ENCODE data around the gene STARD9. TPM values are rescaled to one million over a fixed set of nuclear protein-coding genes. Genes with fewer than 3 reads are reported as not detected.

Gene STARD9
- polyA plus RNA-seq, 1 of the 3 experiments (the other 2 are of a cell fraction), result 2.1 TPM

DNA sequence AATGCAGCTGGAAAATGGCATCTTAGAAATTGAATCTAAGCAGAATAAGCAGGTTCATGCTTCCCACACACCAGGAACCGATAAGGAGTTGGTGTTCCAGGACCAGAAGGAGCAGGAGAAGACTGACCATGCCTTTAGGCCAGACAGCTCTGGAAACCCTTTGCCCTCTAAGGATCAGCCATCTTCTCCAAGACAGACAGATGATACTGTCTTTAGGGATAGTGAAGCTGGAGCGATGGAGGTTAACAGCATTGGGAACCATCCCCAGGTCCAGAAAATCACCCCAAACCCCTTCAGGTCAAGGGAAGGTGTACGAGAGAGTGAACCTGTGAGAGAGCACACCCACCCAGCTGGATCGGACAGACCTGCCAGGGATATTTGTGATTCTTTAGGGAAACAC is 112.3 kb downstream of the STARD9 start (continued):
- TF ChIP-seq, protein P1, sequence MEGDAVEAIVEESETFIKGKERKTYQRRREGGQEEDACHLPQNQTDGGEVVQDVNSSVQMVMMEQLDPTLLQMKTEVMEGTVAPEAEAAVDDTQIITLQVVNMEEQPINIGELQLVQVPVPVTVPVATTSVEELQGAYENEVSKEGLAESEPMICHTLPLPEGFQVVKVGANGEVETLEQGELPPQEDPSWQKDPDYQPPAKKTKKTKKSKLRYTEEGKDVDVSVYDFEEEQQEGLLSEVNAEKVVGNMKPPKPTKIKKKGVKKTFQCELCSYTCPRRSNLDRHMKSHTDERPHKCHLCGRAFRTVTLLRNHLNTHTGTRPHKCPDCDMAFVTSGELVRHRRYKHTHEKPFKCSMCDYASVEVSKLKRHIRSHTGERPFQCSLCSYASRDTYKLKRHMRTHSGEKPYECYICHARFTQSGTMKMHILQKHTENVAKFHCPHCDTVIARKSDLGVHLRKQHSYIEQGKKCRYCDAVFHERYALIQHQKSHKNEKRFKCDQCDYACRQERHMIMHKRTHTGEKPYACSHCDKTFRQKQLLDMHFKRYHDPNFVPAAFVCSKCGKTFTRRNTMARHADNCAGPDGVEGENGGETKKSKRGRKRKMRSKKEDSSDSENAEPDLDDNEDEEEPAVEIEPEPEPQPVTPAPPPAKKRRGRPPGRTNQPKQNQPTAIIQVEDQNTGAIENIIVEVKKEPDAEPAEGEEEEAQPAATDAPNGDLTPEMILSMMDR (IDR thresholded peaks at IDR 0.05), result no peak
- no peak for TF ChIP-seq RCOR1 (IDR thresholded peaks at IDR 0.05; ENCODE audit: low read length)

DNA sequence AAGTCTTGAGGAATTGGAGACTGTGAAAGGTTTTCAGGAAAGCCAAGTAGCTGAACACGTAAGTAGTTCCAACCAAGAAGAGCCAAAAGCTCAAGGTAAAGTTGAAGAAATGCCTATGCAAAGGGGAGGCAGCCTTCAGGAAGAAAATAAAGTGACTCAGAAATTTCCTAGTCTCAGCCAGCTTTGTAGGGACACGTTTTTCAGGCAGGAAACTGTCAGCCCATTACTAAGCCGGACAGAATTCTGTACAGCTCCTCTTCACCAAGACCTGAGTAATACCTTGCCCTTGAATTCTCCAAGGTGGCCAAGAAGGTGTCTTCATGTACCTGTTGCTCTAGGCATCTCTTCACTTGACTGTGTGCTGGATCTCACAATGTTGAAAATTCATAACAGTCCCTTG is 112.9 kb downstream of the STARD9 start:
- WGBS (ENCODE audit: low lambda C conversion rate), result 90% methylated on average over 3 of the region's 3 CpGs
- H3K4me2 ChIP-seq, result no peak overlapping the region
- peaks cover 0 to 5% of the 10 kb centered on the region in 2 experiments; a peak in 1 of 4 replicates for H3K4me1 ChIP-seq (ENCODE audit: control insufficient read depth in 1 of 2, insufficient read depth in 2 of 2, low read depth in 1 of 2, low read length in 1 of 2)
- no peaks in the 10 kb centered on the region for H3K9me2 ChIP-seq
- H3K9me3 ChIP-seq, result no peaks in the 10 kb centered on the region
- no peak overlapping the region for H3K9ac ChIP-seq
- H3K27ac ChIP-seq (ENCODE audit: low read depth in 2 of 2, low read length in 1 of 2), result no peak overlapping the region
- POLR2A ChIA-PET, result no interaction called here
- H2AFZ ChIP-seq (ENCODE audit: low read depth), result no peak overlapping the region
- CTCF ChIA-PET, result interaction anchor here (1.8 kb wide), 1 partner anchor 238 kb away, joined by 10 read pairs; no protein-coding TSS in a partner anchor
- no peak for DNase-seq
- no peak overlapping the region for H3K4me3 ChIP-seq (ENCODE audit: low read depth in 2 of 2, low read length in 1 of 2)
- no peaks in the 10 kb centered on the region for H3K79me2 ChIP-seq (ENCODE audit: insufficient read depth)
- TF ChIP-seq MEF2A (IDR thresholded peaks at IDR 0.05; ENCODE audit: borderline replicate concordance, low read depth) (no peak), MXI1 (IDR thresholded peaks at IDR 0.05; ENCODE audit: low read depth, low read length) (no peak), SIN3A (IDR thresholded peaks at IDR 0.05; ENCODE audit: borderline replicate concordance, low read depth, low read length) (no peak)
- TF ChIP-seq, protein P2, sequence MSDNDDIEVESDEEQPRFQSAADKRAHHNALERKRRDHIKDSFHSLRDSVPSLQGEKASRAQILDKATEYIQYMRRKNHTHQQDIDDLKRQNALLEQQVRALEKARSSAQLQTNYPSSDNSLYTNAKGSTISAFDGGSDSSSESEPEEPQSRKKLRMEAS (IDR thresholded peaks at IDR 0.05; ENCODE audit: low read depth), result no peak
- no peaks in the 10 kb centered on the region for H4K20me1 ChIP-seq (ENCODE audit: insufficient read depth)
- no peaks in the 10 kb centered on the region for H3F3A ChIP-seq (replicated peaks; ENCODE audit: insufficient read depth)
- no peaks in the 10 kb centered on the region for H3K27me3 ChIP-seq (ENCODE audit: insufficient read depth)
- H3K36me3 ChIP-seq (replicated peaks in 1 of 2; ENCODE audit: control insufficient read depth in 1 of 2, insufficient read depth in 2 of 2, low read length in 1 of 2), result peaks cover 22 to 47% of the 10 kb centered on the region in 2 experiments

DNA sequence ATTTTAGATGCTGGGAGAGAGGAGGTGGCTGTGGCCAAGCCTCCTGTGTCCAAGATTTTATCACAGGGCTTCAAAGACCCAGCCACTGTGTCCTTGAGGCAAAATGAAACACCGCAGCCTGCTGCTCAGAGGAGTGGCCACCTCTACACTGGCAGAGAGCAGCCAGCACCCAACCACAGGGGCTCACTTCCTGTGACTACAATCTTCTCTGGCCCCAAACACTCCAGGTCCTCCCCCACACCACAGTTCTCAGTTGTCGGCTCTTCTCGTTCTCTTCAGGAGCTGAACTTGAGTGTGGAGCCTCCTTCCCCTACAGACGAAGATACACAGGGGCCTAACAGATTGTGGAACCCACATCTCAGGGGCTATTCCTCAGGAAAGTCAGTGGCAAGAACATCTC is 115.9 kb downstream of the STARD9 start:
- Histone ChIP-seq H3F3A (replicated peaks; ENCODE audit: insufficient read depth) (no peaks in the 10 kb centered on the region), H3K4me2 (no peak overlapping the region), H3K4me3 (ENCODE audit: low read depth in 2 of 2, low read length in 1 of 2) (no peak overlapping the region), H3K27me3 (ENCODE audit: insufficient read depth) (no peaks in the 10 kb centered on the region), H2AFZ (ENCODE audit: low read depth) (no peak overlapping the region), H3K4me1 (ENCODE audit: control insufficient read depth in 1 of 2, insufficient read depth in 2 of 2, low read depth in 1 of 2, low read length in 1 of 2) (peaks cover 0 to 5% of the 10 kb centered on the region in 2 experiments; a peak in 1 of 4 replicates), H3K79me2 (ENCODE audit: insufficient read depth) (no peaks in the 10 kb centered on the region), H4K20me1 (ENCODE audit: insufficient read depth) (no peaks in the 10 kb centered on the region), H3K36me3 (replicated peaks in 1 of 2; ENCODE audit: control insufficient read depth in 1 of 2, insufficient read depth in 2 of 2, low read length in 1 of 2) (peaks cover 11 to 28% of the 10 kb centered on the region in 2 experiments), H3K9me3 (no peaks in the 10 kb centered on the region), H3K9ac (no peak overlapping the region), H3K9me2 (no peaks in the 10 kb centered on the region), H3K27ac (ENCODE audit: low read depth in 2 of 2, low read length in 1 of 2) (no peak overlapping the region; a peak in 1 of 4 replicates)
- ChIA-PET CTCF (no interaction called here), POLR2A (no interaction called here)
- no peak for DNase-seq
- 94% methylated on average over 4 of the region's 4 CpGs for WGBS (ENCODE audit: low lambda C conversion rate)
- no peak for TF ChIP-seq EP300 (IDR thresholded peaks at IDR 0.05; ENCODE audit: borderline replicate concordance in 1 of 2, low read depth in 1 of 2, low read length in 1 of 2)
- no peak for TF ChIP-seq FOXM1 (IDR thresholded peaks at IDR 0.05; ENCODE audit: low read depth)
- no peak for TF ChIP-seq RAD21 (IDR thresholded peaks at IDR 0.05; ENCODE audit: low read length)
- TF ChIP-seq FOXJ3 (CRISPR knock-in tag; IDR thresholded peaks at IDR 0.05), result no peak
- no peak for TF ChIP-seq SIN3A (IDR thresholded peaks at IDR 0.05; ENCODE audit: borderline replicate concordance, low read depth, low read length)
- TF ChIP-seq, protein P1 (IDR thresholded peaks at IDR 0.05), result no peak
- TF ChIP-seq, protein P3, sequence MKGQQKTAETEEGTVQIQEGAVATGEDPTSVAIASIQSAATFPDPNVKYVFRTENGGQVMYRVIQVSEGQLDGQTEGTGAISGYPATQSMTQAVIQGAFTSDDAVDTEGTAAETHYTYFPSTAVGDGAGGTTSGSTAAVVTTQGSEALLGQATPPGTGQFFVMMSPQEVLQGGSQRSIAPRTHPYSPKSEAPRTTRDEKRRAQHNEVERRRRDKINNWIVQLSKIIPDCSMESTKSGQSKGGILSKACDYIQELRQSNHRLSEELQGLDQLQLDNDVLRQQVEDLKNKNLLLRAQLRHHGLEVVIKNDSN (IDR thresholded peaks at IDR 0.05; ENCODE audit: borderline replicate concordance, low read depth), result no peak
- TF ChIP-seq, protein P2 (IDR thresholded peaks at IDR 0.05; ENCODE audit: low read depth), result no peak
- TF ChIP-seq MEF2A (IDR thresholded peaks at IDR 0.05; ENCODE audit: borderline replicate concordance, low read depth), result no peak
- no peak for TF ChIP-seq CHD2 (IDR thresholded peaks at IDR 0.05; ENCODE audit: low read length, partially characterized antibody)
- TF ChIP-seq, protein P4, sequence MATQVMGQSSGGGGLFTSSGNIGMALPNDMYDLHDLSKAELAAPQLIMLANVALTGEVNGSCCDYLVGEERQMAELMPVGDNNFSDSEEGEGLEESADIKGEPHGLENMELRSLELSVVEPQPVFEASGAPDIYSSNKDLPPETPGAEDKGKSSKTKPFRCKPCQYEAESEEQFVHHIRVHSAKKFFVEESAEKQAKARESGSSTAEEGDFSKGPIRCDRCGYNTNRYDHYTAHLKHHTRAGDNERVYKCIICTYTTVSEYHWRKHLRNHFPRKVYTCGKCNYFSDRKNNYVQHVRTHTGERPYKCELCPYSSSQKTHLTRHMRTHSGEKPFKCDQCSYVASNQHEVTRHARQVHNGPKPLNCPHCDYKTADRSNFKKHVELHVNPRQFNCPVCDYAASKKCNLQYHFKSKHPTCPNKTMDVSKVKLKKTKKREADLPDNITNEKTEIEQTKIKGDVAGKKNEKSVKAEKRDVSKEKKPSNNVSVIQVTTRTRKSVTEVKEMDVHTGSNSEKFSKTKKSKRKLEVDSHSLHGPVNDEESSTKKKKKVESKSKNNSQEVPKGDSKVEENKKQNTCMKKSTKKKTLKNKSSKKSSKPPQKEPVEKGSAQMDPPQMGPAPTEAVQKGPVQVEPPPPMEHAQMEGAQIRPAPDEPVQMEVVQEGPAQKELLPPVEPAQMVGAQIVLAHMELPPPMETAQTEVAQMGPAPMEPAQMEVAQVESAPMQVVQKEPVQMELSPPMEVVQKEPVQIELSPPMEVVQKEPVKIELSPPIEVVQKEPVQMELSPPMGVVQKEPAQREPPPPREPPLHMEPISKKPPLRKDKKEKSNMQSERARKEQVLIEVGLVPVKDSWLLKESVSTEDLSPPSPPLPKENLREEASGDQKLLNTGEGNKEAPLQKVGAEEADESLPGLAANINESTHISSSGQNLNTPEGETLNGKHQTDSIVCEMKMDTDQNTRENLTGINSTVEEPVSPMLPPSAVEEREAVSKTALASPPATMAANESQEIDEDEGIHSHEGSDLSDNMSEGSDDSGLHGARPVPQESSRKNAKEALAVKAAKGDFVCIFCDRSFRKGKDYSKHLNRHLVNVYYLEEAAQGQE (IDR thresholded peaks at IDR 0.05; ENCODE audit: low read depth, low read length), result no peak
